GM12874 (cell line): ENCODE data around the gene CCDC142.

Source experiments
- CTCF ChIP-seq: IDR thresholded peaks from 2 replicates; pipeline ENCODE4 v1.5.1; 2011; ENCODE audit warnings: low read depth, mild to moderate bottlenecking, control low read depth, low read length, moderate library complexity; ENCODE audit not compliant: insufficient read depth

Gene CCDC142

DNA sequence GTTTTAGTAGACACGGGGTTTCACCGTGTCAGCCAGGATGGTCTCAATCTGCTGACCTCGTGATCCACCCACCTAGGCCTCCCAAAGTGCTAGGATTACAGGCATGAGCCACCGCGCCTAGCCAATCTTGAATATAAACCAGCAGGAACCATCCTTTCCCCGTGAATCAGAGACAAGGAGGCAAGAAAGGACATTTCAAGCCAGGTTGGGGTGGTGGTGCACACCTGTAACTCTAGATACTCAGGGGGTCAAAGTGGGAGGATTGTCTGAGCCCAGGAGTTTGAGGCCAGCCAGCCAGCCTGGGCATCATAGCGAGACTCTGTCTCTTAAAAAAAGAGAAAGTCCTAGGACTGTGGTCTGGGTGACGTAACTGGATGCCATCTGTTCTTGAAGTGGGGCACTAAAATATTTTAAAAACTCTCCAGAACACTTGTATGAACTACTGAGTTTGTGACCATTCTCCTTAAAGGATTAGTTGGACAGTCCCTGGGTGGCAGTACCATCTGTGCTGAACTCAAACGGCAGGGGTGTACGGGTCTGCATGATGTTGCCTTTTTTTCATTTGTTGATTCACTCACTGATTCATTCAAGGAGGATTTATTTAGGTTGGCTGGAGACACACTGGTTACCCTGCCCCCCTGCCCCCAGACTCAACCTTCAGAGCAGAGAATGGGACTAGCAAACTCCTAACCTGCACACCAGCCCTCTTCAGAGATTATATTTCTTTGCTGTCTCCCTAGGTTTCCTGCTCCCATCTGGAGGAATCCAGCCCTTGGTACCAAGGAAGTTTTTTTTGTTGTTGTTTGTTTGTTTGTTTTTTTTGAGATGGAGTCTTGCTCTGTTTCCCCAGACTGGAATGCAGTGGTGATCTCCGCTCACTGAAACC, 28.5 kb upstream of the CCDC142 start:
- TF ChIP-seq CTCF = no peak

DNA sequence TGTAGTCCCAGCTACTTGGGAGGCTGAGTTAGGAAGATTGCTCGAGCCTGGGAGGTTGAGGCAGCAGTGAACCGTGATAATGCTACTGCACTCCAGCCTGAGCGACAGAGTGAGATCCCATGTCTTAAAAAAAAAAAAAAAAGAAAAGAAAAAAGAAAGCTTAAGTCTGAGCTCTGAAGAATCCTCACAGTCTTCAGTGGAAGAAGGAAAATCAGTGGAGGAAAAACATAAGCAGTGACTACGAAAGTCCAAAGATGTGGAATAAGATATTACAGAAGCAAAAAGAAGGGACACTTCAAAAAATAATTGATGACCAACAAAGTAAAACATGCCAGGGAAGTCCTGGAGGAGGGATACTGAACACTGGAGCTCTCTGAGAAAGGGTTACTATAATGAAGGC, 27.5 kb upstream of the CCDC142 start:
- TF ChIP-seq CTCF = no peak

- TF ChIP-seq CTCF = no peak
Observed at GRCh38 chr2:74507926-74508520, 25.2 kb upstream of the CCDC142 start.

DNA sequence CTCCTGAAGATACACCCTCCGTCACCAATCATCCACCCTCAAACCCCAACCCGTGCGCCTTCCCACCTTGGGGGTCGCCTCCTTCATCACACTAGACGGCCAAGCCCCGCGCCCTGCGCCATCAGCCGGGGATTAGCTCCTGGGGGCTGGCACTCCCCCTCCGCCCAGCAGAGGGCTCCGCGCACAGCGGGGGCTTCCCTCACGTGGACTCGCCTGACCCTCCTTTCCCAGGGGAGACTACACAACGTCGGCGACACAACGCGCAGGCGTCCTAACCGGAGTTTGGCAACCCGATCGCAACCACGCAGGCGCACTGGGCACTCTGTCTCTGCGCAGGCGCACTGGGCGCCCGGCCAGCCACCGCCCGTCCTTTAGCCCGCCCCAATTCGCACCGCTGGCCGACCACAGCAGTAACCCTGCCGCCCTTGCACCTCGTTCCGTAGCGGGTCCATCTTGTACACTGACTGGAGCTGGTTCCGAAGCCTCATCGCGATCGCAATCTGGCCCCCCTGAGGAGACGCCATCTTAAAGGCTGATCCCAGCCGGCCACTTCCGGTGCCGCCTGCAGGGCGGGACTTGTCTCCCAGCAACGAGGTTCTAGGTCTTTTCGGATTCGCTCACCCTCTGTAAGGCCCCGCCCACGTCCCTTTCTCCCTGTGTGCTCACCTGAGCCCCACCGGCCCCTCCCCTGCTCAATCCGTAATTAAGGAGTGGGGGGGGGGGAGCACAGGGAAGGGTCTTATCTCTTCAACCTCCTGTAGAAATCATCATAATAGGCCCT, 24.5 kb upstream of the CCDC142 start, which contains the start of gene PCGF1:
Gene PCGF1, minus strand, starts transcription at position 551 of the 781 bp plus-strand sequence. Its CDS starts 27 bp downstream, at position 524.
- peak; percentile 79 for TF ChIP-seq CTCF

DNA sequence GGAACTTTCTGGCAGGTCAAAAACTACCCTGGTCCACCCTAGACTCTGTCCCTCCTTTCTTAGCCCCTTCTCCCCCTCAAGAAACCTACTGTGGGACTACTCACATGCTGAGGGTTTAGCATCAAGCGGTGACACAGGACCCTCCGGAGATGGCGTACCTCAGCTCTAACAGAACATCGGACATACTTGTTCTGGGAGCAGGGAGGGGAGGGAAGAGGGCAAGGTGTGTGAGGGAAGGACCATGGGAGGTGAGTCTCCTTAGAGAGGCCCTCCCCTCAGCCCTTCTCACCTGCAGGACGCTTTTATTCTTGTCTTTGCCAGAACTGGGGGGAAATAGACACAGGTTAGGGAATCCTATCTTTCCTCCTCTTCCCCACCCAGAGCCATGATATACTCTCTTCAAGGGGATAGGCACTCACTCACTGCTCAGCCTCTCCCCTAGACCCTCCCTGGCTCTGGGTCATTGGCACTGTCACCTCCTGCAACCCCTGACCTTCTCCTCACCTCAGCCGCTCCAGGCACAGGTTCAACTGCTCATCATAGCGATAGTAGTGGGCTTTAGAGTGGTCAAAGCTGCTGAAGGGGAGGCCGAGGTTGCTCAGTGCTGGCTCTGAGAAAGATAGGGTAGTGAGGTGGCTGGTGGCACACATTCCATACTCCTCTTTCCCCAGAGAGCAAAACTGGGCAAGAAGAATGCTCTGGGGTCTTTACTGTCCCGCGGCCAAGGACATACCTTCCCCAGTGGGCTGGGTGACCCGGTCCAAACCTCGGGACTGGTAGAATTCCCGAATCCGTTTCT, 22.8 kb upstream of the CCDC142 start:
- TF ChIP-seq CTCF = no peak

GRCh38 chr2:74504591-74504990, 21.8 kb upstream of the CCDC142 start:
- TF ChIP-seq CTCF = no peak
